BJ (cell line): ENCODE data around the gene POU5F2. TPM values are rescaled to one million over a fixed set of nuclear protein-coding genes. Genes with fewer than 3 reads are reported as not detected.

Source experiments
- CTCF ChIA-PET: fragments of 350-600 bp; formaldehyde crosslinking; extraction: SDS; loops from one replicate; lab custom pipeline; 2021; ENCODE audit warnings: antibody characterized with exemption, inconsistent platforms; lab: Yijun Ruan, JAX
- POLR2A ChIA-PET: fragments of 300-600 bp; sonication (Branson Sonifier 250); formaldehyde crosslinking; extraction: SDS; loops from one replicate; lab custom pipeline; 2021; ENCODE audit warnings: antibody characterized with exemption; lab: Charles Lee
- DNase-seq: peaks from one replicate; pipeline ENCODE4 v3.0.0-alpha.2; 2011; ENCODE audit warnings: low read depth
- H3K27me3 ChIP-seq: 2 replicates; pipeline ENCODE4 v1.6.0; 2011; ENCODE audit warnings: low read length; ENCODE audit not compliant: control insufficient read depth, insufficient read depth
- H3K36me3 ChIP-seq: 2 replicates; pipeline ENCODE4 v1.5.1; 2011; ENCODE audit warnings: low read length; ENCODE audit not compliant: control insufficient read depth, insufficient read depth
- H3K4me3 ChIP-seq: 2 replicates; pipeline ENCODE4 v1.5.1; 2011; ENCODE audit warnings: low read depth, mild to moderate bottlenecking, control low read depth, low read length
- CTCF ChIP-seq: IDR thresholded peaks from 2 replicates; pipeline ENCODE4 v1.5.1; 2011; ENCODE audit warnings: low read depth, mild to moderate bottlenecking, control low read depth, inconsistent platforms, low read length, moderate library complexity; ENCODE audit not compliant: insufficient read depth
- polyA plus RNA-seq: library from polyadenylated mRNA; depleted of rRNA; stranded (reverse); fragments of >200 nt; gene quantifications from 2 replicates; pipeline ENCODE4 v1.2.3, GENCODE V29; 2011

Gene POU5F2
- polyA plus RNA-seq, 1 experiment, result 0.04 TPM

DNA sequence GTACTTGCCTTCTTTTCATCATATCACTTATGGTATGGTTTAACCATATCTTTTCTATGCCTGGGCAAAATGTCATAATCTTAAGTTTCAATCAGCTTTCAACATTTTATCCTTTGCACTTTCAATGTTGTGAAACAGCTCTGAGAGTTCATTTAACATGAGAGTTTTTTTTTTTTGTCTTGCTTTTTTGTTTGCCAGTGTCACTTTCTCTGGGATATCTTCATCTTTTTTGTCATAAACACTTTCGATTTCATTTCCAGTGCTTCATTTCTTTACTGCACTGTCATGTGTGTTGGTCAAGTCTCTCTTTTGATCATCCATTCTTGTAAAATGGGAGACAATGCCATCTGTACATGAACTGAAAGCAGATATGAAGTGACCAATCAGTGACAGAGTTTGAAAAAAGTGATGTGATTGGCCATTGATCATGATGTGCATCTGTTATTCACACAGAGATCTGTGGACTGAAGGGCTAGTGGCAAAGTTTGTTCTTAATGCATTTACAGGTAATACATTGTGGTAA is 7.5 kb upstream of the POU5F2 start:
- TF ChIP-seq CTCF, result no peak
- Histone ChIP-seq H3K27me3 (no peaks in the 10 kb centered on the region), H3K4me3 (no peak overlapping the region), H3K36me3 (no peaks in the 10 kb centered on the region)
- POLR2A ChIA-PET, result no interaction called here
- no peak for DNase-seq
- CTCF ChIA-PET, result no interaction called here

- ChIA-PET POLR2A (no interaction called here), CTCF (interaction anchor here (1.4 kb wide), 1 partner anchor 54 kb away, joined by 3 read pairs; no protein-coding TSS in a partner anchor)
- no peak for DNase-seq
- no peak for TF ChIP-seq CTCF
- H3K4me3 ChIP-seq, result no peak overlapping the region
- no peaks in the 10 kb centered on the region for H3K36me3 ChIP-seq
- H3K27me3 ChIP-seq, result no peaks in the 10 kb centered on the region
Measured at GRCh38 chr5:93746406-93747056, 5.1 kb upstream of the POU5F2 start.

DNA sequence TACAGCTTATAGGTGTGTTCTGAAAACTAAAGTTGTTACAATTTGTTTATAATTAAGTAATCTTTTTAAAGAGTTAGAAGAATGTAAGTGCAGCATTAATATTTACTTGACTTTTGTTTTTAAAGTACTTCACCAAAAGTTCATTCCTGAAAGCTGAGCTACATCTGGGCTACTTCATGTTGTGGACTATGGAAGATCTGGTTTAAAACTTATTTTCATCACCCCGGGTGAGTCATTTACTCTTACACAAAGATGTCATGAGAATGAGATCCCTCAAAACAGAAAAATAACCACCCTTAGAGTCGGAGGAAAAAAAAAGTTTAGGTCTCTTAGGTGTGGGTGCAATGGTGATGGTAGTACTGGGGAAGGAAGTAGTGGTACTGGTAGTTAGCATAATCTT is 5.1 kb downstream of the POU5F2 start:
- ChIA-PET POLR2A (no interaction called here), CTCF (interaction anchor here (1.0 to 1.4 kb wide), 3 partner anchors 52 to 129 kb away, joined by 3 to 4 read pairs (median 3); no protein-coding TSS in a partner anchor)
- Histone ChIP-seq H3K36me3 (no peaks in the 10 kb centered on the region), H3K27me3 (no peaks in the 10 kb centered on the region), H3K4me3 (no peak overlapping the region)
- no peak for TF ChIP-seq CTCF
- no peak for DNase-seq

GRCh38 chr5:93735378-93735777 is 6.0 kb downstream of the POU5F2 start:
- no peak for DNase-seq
- no peaks in the 10 kb centered on the region for H3K27me3 ChIP-seq
- POLR2A ChIA-PET, result no interaction called here
- no peaks in the 10 kb centered on the region for H3K36me3 ChIP-seq
- CTCF ChIA-PET, result interaction anchor here (1.0 to 1.4 kb wide), 3 partner anchors 53 to 128 kb away, joined by 3 to 4 read pairs (median 3); no protein-coding TSS in a partner anchor
- TF ChIP-seq CTCF, result no peak
- H3K4me3 ChIP-seq, result no peak overlapping the region

DNA sequence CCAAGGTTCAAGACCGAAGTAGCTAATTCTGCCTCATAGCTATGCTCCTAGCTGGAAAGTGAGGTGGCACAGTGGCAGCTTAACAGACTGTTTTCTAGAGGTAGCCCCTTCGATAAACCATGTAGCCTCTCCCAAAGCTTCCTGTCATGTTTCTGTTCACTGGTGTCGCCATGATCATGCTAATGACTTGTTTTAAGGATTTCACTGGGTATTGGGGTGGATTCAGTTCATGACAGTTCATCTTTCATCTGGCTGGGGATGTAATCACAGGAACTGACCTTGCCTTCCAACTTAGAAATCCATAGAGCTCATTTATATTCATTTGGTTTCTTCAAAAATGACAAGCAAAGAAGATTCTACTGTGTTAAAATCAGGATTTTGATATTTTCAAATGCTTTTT is 9.4 kb downstream of the POU5F2 start:
- no peak for TF ChIP-seq CTCF
- Histone ChIP-seq H3K36me3 (no peaks in the 10 kb centered on the region), H3K4me3 (no peak overlapping the region), H3K27me3 (no peaks in the 10 kb centered on the region)
- CTCF ChIA-PET, result interaction anchor here (0.6 to 1.2 kb wide), 3 partner anchors 11 to 69 kb away, joined by 3 to 5 read pairs (median 3); no protein-coding TSS in a partner anchor
- DNase-seq, result no peak
- POLR2A ChIA-PET, result no interaction called here
